NCI-H2171 (cell line): ENCODE results near the gene WNT9B.

Experiments
- DNase-seq: peaks from one replicate; lab custom pipeline; 2025; lab: John Stamatoyannopoulos, UW

Gene WNT9B

DNA sequence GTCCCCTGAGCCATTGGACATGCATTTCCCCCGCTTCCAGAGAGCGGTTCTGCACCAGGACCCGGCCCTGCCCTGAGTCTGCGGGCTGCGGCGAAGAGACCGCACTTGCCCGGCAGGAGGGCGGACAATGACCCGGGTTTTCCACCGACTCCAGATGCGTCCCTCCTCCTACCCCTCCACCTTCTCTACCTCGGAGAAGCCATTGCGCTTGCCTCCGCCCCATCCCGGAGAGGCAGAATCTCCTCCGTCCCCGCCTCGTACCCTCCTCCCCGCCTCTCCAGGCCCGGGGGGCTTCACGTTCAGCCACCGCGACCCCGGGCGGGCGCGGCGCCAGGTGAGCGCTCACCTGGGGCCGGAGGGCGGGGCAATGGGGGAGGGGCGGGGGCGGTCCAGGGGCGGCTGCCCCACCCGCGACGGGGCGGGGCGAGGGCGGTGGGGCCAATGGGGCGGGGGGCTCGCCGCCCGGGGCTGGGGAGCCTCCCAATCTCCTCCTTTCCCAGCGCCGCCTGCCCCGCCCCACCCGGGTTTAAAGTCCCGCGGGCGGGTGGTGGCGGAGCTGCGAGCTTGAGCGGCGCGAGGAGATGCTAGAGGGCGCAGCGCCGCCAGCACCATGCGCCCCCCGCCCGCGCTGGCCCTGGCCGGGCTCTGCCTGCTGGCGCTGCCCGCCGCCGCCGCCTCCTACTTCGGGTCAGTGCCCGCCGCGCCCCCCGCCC lies at the start of gene WNT9B:
Gene WNT9B (plus strand): TSS at position 555 of the 713 bp plus-strand sequence. CDS start 56 bp downstream, at position 611.
- DNase-seq: peak; percentile 88

- no peak for DNase-seq
These were observed 48.6 kb upstream of the WNT9B start for GRCh38 chr17:46802800-46803199.

DNA sequence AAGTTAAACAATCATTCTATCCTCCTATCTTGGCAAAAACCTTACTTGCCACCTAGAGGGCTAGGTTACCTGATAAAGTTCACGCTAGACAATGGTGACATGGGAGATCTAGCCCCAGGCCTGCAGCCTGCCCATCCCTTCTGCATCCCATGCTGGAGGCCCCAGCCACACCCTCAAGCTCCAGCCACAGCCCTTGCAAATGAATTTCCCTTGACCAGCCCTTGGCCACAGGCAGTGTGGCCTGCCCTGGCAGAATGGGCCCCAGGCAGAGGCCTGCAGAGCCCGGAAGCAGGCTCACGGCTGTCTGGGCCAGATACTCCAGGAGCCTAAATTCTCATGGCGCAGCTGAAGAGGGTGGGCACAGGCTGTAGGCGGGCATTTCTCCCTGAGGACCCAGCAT lies 47.8 kb upstream of the WNT9B start:
- no peak for DNase-seq

DNA sequence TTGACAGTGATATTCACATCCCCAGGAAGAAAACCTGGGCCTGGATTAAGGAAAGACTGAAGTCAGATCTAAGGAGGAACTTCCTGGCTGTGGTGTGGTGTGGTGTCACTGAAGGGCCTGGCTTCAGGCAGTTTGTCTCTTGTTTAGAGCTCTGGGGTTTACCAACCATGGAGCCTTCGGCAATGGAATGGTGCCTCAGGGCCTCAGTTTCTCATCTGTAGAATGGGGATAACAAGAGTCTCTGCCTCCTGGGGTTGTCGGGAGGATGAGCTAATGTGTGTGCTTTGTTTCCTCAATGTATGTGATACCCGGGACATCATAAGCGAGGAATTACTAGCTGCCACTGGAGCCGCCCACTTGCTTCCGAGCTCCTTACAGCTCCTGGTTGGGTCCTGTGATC lies 45.6 kb upstream of the WNT9B start:
- no peak for DNase-seq

DNA sequence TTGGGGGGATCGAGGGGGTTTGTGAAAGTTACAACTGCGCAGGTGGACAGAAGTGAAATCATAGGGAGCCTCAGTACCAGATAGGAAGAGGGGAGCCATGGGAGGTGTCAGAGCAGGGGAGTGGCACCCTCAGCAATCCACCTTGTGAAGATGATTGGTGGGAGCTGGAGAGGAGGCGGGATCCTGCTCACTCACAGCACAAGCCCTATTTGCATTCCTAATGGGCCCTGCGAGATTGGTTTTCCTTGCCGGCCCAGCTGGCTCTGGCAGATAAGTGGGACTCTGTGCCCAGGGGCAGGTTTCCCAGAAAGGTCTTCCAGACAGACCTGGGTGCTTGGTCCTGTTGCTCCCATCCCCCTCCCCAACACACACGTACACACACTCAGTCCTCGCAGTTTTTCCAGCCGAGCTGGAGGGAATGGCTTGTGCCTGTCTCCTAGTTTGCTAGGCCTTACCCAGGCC lies 42.2 kb upstream of the WNT9B start:
- DNase-seq: no peak

DNA sequence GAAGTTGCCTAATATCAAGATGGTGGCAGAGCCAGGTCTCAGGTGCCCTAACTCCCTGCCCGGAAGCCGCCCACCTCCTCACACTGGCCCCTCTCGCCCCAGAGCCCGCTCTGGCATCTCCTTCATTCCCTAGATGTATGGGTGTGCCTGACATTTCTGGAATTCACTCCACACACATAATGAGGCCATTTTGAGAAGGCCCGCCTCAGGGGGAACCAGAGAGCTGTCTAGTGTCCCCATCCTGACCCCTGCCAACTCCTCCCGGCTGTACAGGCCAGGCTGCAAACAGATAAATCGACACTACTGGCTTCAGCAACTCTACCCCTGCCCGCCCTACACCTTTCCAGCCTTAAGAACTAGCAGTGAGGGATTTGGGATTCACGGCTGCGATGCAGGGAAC lies 40.5 kb upstream of the WNT9B start:
- no peak for DNase-seq

GRCh38 chr17:46811978-46812583 lies 39.3 kb upstream of the WNT9B start:
- no peak for DNase-seq

- no peak for DNase-seq
These were observed 38.6 kb upstream of the WNT9B start for GRCh38 chr17:46812624-46813318.

DNA sequence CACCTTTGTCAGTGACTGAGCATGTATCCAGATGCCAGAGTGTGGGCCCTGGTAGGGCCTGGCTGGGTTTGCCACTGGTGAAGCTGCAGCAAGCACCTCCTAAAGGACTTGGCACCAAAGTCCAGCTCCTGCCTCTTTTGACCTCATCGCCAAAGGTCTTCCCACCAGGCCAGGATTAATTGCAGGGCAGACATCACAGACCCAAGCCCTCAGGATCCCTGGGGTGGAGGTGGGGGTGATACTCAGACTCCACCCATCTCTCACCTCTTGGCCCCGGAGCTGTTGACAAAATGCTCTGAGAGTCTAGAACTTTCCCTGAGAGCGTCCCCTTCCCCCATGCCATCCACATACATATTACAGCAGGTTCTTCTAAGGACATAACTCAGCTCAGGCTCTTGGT lies 37.5 kb upstream of the WNT9B start:
- DNase-seq: no peak

GRCh38 chr17:46814446-46814845 lies 36.9 kb upstream of the WNT9B start:
- no peak for DNase-seq

DNA sequence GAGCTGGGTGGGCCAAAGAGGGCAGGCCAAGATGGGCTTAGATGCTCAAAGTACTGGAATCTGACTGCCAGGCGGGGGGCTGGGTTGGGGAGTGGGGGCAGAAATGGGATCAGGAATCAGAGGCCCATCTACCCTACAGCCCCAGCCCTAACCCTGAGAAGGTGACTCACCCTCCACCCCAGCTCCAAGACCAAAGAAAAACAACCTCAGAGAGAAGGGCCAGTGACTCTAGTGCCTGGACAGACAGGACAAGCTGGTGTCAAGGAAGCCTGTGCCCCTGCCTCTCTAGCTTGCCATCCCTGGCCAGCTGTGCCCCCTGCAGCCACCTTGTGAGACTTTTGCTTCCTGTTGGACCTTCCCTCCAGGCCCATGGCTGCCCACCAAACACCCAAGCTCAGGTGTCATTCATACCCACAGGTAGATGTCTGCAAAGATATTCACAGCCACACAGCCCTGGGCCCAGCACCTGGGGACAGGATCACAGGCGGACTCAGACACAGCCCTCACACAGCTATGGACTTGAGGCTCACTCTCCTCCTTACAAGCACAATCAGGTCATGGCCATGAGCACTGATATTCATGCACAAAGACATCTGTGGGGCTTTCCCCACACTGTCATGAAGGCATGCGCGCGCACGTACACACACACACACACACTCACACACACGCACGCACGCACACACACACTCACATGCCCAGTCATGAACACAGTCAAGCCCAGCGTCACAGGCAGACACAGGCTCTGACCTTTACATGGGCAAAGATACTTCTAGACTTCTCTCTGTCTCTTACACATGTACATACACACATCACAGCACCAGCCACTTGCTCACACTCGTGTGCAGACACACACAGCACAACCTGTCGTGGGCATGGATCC lies 35.7 kb upstream of the WNT9B start:
- no peak for DNase-seq

GRCh38 chr17:46817151-46817900 lies 34.1 kb upstream of the WNT9B start:
- no peak for DNase-seq

- DNase-seq: no peak
These were observed 33.5 kb upstream of the WNT9B start for GRCh38 chr17:46817901-46818209.

- DNase-seq: peak; percentile 59
These were observed 33.0 kb upstream of the WNT9B start, which contains the start of gene WNT3 for GRCh38 chr17:46818316-46818928. TSS of gene WNT3 (minus strand) at chr17:46818692. CDS start at chr17:46818597, 95 bp downstream.

DNA sequence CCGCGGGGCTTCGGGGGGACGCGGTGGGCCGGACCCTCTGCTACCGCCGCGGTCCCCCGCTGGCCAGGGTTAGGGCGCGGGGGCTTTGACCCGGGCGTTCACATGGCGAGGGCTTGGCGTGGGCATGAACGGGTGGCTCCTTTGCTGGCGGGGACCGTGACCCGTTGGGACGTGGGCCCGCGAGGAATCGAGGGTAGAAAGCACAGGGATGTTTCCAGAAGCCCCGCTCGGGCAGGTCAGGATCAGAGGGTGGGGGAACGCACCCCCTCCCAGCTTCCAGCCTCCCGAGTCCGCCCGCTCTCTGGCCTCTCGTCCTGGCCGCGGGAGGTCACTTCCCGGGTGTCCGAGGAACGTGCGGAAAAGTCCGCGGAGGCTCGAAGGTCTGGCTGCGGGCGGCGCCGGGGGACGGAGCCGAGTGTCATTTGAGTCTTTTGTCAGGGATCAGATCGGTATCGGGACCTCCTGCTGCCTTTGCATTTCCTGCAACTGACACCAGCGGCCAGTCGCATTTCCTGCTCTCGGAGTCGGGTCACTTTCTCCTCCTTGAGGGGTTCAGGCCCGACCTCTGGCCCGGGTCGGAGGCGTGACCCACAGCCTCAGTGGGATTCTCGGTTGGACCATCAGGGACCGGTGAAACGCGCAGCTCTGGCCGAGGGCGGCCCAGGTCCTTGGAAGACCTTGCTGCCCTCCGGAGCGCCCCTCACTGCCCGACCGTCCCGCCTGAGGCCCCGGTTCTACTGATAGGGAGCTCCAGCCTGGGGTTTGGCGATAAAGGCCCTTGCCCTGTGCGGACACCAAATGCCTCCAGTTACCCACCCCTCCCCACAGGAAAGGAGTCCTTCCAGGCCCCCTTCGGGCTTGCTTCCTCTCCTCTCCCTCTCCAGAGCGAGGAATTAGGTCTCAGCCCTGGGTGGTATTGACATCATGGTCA lies 32.2 kb upstream of the WNT9B start:
- no peak for DNase-seq

GRCh38 chr17:46819906-46820351 lies 31.5 kb upstream of the WNT9B start:
- no peak for DNase-seq

GRCh38 chr17:46820592-46821450 lies 30.6 kb upstream of the WNT9B start:
- DNase-seq: no peak

DNA sequence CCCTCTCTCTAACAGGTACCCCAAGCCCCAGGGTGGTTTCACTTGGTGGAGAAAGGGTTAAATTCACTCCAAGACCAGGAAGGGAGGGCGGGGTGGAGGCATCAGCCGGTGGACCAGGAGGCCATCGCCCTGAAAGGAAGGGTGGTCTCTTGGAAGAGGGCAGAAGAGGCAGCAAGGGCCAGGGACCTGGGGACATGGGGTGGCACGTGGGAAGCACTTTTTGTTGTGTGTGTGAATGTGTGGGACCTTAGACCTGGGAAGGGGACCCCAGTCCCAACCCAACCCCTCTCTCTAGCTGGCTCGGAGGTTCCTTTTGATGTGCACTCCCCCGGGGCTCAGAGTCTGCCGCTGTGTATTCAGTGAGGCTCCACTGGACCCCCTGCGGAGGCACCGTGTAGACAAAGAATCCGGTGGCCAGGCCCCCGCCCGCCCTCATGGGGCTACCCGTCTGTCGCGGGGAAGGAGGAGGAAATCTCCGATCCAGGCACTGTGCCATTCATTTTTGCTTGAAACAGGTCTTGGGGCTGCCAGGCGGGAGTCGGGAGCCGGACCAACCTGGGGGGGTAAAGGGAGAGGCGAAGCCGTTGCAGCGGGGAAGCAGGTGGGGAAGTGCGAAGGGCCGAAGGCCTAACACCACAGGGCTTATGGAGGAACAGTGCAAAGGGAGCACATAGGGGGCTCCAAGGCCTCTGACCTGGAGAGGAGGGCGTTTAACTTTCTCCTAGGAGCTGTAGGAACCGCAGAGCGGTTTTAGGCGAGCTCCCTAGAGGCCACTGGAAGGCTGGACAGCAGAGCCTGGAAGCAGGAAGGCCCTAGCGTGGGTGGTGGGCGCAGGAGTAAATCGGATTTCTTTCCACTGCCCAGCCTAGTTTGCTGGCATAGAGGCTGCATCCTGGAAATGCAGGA lies 29.6 kb upstream of the WNT9B start:
- no peak for DNase-seq
